Prostate gland (tissue), 2 donors: ENCODE data around the gene C12orf75.

Experiments used
- POLR2A ChIP-seq: fragments of 450-650 bp; IDR thresholded peaks from one replicate; pipeline ENCODE4 v1.6.1; 2016; ENCODE audit warnings: antibody characterized with exemption, mild to moderate bottlenecking
- TF ChIP-seq, protein P1 (sequence below), 4 experiments: fragments of 200-600 bp in 2 of 4; fragments of 450-650 bp in 2 of 4; sonication (generic) in 2 of 4; IDR thresholded peaks; 1 replicate in 3 of 4; 2 replicates in 1 of 4; pipeline ENCODE4 v1.5.1; 2016 to 2019; ENCODE audit warnings: antibody characterized with exemption in 4 of 4, mild to moderate bottlenecking in 2 of 4, moderate library complexity in 2 of 4

DNA sequence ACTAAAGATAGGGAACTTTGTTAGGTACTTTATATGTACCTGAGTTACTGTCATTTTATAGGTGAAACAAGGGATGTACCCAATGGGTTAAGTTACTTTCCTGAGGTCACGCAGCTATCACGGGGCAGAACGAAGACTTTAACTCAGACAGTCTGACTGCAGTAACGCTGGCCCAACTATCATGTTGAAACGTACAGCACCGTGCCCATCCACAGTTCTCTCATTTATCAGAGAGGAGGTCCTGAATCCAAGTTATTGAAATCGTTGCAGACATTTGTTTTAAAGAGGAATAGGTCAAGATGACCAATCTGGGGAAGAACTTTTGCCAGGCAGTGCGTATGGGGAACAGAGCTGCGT lies 587 bp upstream of the C12orf75 start:
- TF ChIP-seq, protein P1, sequence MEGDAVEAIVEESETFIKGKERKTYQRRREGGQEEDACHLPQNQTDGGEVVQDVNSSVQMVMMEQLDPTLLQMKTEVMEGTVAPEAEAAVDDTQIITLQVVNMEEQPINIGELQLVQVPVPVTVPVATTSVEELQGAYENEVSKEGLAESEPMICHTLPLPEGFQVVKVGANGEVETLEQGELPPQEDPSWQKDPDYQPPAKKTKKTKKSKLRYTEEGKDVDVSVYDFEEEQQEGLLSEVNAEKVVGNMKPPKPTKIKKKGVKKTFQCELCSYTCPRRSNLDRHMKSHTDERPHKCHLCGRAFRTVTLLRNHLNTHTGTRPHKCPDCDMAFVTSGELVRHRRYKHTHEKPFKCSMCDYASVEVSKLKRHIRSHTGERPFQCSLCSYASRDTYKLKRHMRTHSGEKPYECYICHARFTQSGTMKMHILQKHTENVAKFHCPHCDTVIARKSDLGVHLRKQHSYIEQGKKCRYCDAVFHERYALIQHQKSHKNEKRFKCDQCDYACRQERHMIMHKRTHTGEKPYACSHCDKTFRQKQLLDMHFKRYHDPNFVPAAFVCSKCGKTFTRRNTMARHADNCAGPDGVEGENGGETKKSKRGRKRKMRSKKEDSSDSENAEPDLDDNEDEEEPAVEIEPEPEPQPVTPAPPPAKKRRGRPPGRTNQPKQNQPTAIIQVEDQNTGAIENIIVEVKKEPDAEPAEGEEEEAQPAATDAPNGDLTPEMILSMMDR (IDR thresholded peaks at IDR 0.05): no peak
- no peak for TF ChIP-seq POLR2A
